SK-N-SH (cell line): ENCODE measurements around the gene OTUD6A. TPM values are rescaled to one million over a fixed set of nuclear protein-coding genes. Genes with fewer than 3 reads are reported as not detected.

ENCODE experiments used
- polyA plus RNA-seq, 3 experiments: library from polyadenylated mRNA; depleted of rRNA; stranded (reverse); fragments of >200 nt; gene quantifications; 2 replicates each; pipeline ENCODE4 v1.2.3, GENCODE V29; 2012
- small RNA-seq, 7 experiments: library from RNA; depleted of rRNA; stranded (forward); fragments of <200 nt; gene quantifications; one replicate each; pipeline ENCODE3, GENCODE V24; 2012

Gene OTUD6A
- polyA plus RNA-seq, 1 of the 3 experiments (the other 2 are of a cell fraction): not detected

Small RNA genes within 50 kb of the gene (small RNA-seq; reads per million reads assigned to genes)
- gene MIR676: 0 to 2.1 (median 0) reads per million in 7 experiments

Other genes starting within 250 kb of the OTUD6A start
- 0.13 and 0.15 TPM in 2 replicates for gene AWAT2, start 12.5 kb upstream of the OTUD6A start, polyA plus RNA-seq (2012; rRNA removed)
- 49.4 and 59.9 TPM in 2 replicates for gene IGBP1, start 71.0 kb downstream of the OTUD6A start, polyA plus RNA-seq (2012; rRNA removed)
- 0.05 TPM in 1 of 2 replicates, not detected in the other for gene DGAT2L6, start 115.0 kb downstream of the OTUD6A start, polyA plus RNA-seq (2012; rRNA removed)
- gene AWAT1, start 172.2 kb downstream of the OTUD6A start, polyA plus RNA-seq (2012; rRNA removed): not detected in 2 replicates
- 0.05 and 0.06 TPM in 2 replicates for gene P2RY4, start 197.7 kb downstream of the OTUD6A start, polyA plus RNA-seq (2012; rRNA removed)
- gene ARR3, start 205.9 kb downstream of the OTUD6A start, polyA plus RNA-seq (2012; rRNA removed): not detected in 2 replicates
- gene RAB41, start 219.7 kb downstream of the OTUD6A start, polyA plus RNA-seq (2012; rRNA removed): not detected in 2 replicates
- 169 and 190 TPM in 2 replicates for gene PDZD11, start 227.5 kb downstream of the OTUD6A start, polyA plus RNA-seq (2012; rRNA removed)
- gene KIF4A, start 227.6 kb downstream of the OTUD6A start, polyA plus RNA-seq (2012; rRNA removed): 11.0 and 11.5 TPM in 2 replicates